Glomerular visceral epithelial cell (primary cell): ENCODE results near the gene CFAP61.

ENCODE experiments used
- DNase-seq: peaks from one replicate; pipeline ENCODE4 v3.0.0-alpha.2; 2016; ENCODE audit errors: extremely low spot score

The CFAP61 gene

DNA sequence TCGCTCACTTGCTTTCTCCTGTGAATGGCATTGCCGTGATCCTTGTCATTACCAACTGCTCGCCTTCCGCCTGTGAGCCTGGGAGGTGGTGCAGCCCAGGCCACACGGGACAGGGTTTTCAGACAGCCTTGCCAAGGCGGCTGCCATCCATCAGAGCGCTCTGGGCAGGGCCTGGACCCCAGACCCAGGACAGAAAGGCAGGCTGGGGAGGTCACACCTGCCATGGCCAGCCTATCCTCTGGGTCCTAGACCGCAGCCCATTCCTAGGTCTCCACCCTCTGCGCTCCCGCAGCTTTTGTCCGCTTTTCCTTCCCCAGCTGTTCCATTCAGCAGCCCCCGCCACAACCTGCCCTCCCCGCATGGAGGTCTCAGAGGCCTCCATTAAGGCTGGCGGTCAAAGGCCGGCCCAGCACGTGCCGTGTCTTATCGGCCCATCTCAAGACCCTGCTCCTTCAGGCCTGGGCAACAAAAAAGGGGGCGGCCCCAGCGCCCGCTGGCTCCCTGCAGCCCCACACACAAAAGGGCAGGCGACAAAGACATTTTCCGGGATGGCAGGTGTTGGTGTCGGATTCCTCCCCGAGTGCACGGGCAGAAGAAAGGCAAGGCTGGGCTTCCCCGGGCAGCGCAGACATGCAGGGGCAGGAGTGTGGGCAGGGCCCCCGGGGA, 343.7 kb downstream of the CFAP61 start:
- no peak for DNase-seq

DNA sequence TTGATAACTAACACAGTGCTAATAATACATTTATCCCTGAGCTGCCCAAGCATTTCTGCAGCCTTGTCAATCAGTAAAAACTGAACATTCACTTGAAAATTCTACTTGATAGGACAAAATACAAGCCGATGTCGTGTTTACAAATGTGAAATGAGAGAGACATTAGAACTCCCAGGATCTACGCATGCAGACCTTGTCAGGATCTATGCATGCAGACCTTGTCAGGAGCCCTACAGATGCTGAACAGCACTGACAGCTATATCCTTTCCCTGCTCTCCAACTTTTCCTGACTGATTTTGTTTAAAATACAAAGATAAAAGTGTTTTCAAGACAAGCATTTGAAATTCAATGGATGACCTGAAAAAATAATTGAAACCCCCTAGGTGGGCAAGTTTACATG, 344.5 kb downstream of the CFAP61 start:
- no peak for DNase-seq

DNA sequence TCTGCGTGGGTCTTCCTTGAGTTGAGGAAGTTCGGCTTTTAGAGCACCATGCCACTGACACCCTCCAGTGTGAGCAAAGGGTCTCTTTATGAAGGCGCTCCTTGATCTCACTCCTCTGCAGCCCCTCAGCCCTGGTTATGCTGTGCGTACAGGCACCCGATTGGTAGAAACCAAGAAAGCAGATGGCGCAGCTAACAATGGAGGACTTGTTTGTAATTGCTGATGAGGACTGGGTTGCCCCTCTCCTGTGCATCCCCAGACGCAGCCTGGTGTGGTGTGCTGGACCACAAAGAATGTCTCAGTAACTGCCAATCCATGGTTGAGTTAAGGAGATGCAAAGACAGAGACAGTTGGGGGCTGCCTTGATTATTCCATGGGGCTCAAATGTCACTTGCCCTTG, 345.8 kb downstream of the CFAP61 start:
- DNase-seq, result no peak

DNA sequence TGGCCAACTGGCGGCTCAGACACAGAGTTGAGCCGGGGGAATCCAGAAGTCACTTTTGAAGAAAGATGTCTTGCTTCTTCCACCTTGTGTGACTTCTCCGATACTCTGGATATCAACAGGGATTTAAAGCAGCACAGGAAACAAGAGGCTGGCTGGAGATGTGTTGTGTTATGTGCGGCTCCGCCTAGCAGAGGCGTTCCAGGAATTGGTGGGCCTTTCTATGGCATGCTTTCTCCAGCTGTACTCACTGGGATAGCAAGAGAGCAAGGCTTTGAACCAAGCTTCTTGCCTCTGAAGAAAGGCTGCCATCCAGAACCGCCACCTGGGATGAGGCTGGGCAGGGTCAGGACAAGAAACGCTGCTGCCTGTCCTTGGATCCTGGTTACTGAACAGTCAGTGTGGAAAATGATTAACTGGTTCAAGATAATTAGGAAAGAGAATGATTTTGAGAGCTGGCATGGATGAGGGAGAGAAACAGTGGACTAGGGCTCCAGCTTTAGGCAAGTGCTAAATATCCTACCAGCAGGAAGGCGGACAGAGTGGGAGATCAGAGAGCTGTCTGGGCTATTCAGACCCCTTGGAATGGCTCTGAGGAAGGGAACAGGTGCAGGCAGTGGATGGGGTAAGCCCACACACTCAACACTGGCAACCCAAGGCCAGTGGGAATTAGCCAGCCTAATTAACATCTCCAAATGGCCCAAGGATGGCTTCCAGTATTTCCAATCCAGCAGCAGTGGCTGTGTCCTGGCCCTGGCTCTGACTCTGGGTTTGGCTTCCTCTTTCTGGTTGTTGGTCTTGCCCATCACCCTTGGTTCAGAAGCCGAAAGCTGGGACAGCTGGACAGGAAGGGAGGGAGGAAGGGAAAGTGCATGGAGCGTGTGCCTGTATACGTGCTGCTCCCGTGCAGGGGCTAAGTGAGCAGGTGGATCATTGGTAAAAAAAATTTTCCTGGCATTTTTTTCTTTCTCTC, 347.5 kb downstream of the CFAP61 start:
- DNase-seq, result no peak

DNA sequence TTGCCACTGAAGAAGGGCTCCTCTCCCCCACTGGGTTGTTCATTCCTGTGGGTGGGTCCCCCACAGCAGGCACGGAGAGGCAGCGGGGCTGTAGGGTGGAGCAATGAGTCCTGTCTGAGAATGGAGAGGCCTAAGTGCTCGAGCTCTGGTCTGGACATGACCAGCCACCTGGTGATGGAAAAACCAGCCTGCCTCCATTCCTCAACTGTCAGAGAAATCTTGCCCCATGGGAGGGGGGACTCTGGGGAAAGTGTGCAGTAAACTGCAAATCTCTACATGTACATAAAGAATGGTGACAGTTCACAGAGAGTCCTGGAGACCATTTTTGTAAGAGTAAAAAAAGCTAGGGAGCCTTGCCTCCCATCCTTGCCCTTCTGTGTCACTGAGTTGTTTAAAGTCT, 349.7 kb downstream of the CFAP61 start:
- DNase-seq, result no peak

DNA sequence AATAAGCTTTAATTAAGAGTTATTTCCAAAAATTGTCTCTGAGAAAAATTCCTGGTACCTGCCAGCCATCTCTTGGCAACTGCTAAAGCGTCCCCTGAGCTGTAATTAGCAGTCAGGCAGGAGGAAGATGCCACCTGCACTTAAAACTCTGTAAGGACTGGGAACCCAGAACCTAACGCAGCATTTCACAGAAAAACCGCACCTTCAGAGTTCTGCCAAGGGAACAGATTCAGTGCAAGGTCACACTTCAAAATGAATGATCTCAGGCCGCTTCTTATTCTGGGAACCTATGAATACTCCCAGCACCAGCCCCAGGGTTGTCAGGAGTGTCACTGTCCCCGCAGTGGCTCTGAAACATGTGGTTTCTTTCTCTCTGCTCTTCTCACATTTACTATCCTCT, 352.3 kb downstream of the CFAP61 start:
- DNase-seq, result no peak

DNA sequence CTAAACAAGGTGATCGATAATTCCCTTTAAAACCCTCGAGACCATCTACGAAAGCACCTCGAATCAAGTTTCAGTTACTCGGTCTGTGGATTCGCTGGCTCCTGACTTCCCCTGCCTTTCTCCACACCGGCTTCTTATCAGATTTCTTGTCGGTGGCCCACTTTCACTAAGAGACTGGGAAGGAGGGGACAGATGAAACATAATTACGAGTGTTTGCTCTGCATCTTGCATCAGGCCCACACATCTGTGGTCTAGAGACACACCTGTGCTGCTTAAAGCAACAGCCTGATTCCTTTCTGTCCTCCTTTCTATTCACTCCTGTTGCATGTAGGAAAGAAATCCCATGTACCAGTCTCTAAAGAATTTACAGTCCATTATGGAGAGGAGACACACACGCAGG, 353.3 kb downstream of the CFAP61 start:
- DNase-seq, result no peak

DNA sequence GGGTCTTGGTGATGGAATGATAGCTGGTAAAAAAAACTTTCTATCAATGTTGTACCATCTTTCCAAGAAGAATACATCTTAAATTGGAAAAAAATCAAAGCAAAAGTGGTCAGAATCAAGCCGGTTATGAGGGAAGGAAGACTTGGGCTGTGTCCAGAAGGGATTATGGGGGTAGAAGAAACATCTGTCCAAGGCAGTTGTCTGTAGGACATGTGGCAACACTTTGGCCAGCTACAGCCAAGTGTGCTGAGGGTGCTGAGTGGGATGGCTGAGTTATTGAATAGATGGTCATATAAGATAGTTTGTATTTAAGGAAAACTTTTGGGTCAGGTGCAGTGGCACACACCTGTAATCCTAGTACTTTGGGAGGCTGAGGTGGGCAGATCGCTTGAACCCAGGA, 354.0 kb downstream of the CFAP61 start:
- no peak for DNase-seq

DNA sequence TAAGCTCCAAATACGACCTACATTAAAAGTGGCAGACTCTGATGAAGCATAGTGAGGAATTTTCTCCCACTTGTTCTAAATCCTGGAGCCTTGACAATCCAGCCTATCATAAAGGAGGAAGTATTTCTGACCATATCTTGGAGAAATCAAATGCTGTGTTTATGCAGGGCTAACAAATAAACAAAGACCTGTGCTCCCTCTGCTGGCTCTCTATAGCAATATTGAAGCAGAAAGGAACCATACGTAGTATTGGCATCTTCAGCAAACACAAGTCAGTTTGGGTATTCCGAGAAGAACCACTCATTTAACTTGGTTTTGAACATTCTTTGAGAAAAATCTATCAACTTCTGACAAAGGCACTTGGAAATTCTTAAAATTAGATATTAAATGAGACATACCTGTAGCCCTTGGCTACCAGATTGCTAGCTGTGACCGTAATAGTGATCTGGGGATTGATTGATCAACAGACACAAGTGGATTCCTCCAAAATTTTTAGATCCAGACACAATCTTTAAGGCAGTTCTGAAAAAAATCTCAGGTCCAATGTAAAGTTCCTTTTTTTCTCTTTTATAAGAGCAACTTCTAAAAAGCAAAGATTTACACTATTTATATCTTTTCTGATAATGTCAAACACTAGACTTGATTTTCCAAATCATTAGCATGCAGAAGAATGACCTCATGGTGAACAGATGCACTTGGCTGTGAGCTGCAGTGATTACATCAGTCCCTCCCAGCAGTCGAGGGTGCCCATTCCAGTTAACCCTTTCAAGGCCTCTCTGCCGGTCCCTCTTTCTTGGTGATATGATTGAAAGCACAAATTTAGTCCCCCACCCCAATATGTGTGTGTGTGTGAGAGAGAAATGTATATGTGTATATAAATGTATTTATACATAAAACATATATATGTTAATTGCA, 355.8 kb downstream of the CFAP61 start:
- peak; percentile 6 for DNase-seq

DNA sequence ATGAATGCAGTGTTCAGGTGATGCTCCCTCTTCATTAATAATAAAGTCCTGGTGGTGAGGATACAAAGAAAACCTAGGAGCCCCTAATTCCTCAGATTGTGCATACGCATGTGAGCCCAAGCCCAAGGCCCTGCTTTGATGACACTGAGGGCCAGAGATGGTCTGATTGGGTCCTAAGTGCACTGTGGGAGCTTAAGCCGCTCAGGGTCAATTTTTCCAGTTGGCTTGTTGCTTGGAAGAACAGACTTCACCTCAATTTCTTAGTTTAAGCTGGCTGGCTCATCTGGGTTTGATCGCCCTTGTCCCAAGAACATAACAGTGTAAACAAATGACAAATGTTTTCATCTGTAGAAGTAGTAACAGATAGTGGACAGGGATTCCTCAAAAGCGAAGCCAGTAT, 357.0 kb downstream of the CFAP61 start:
- no peak for DNase-seq
